DOHH2 (cell line): ENCODE results near the gene TJP1.

ENCODE experiments used
- CTCF ChIP-seq: fragments of 200-600 bp; sonication (generic); IDR thresholded peaks from one replicate; pipeline ENCODE4 v1.5.1; 2014; ENCODE audit warnings: antibody characterized with exemption, mild to moderate bottlenecking, low read depth, low read length; ENCODE audit not compliant: poor library complexity, severe bottlenecking
- EZH2phosphoT487 ChIP-seq: fragments of 200-600 bp; sonication (generic); IDR thresholded peaks from 2 replicates; pipeline ENCODE4 v1.6.1; 2017; ENCODE audit warnings: borderline replicate concordance, mild to moderate bottlenecking, antibody characterized with exemption, low read length, moderate library complexity, mixed read lengths

- TF ChIP-seq CTCF (no peak), EZH2phosphoT487 (no peak)
These were observed 37.1 kb downstream of the TJP1 start for GRCh38 chr15:29785136-29785535.
